Measurements from ENCODE around the gene SEC23B.

GRCh38 chr20:18543932-18544331 is 36.2 kb downstream of the SEC23B start:
- no peak for TF ChIP-seq CHD2 (IDR thresholded peaks at IDR 0.05; ENCODE audit: low read length, partially characterized antibody)
- no peak for TF ChIP-seq ZC3H11A (IDR thresholded peaks at IDR 0.05)
- no peak for TF ChIP-seq CTCF (IDR thresholded peaks at IDR 0.05)
- no peak for TF ChIP-seq GATA3 (IDR thresholded peaks at IDR 0.05; ENCODE audit: borderline replicate concordance)
- TF ChIP-seq SMC3 (IDR thresholded peaks at IDR 0.05), result no peak
- no peak for TF ChIP-seq REST (IDR thresholded peaks at IDR 0.05)
- no peak for TF ChIP-seq POLR2A (IDR thresholded peaks at IDR 0.05; ENCODE audit: low read length)
- TF ChIP-seq HOXA7 (CRISPR knock-in tag; IDR thresholded peaks at IDR 0.05), result no peak
- TF ChIP-seq HDAC2 (IDR thresholded peaks at IDR 0.05), result no peak
- no peak for TF ChIP-seq CHD4 (IDR thresholded peaks at IDR 0.05; ENCODE audit: borderline replicate concordance)
- TF ChIP-seq EP300 (IDR thresholded peaks at IDR 0.05), result no peak
- TF ChIP-seq NFE2L2 (conservative IDR thresholded peaks at IDR 0.05; ENCODE audit: low read length), result no peak
